HG03060 (cell line): ENCODE measurements around the gene HAUS2.
"Not testable (repeated sequence)": the region's sequence is repeated elsewhere in the genome, so short reads cannot be mapped to it uniquely, and the experiment has no call there.

Source experiments
- ATAC-seq: cut with Tn5 transposase; IDR thresholded peaks from one replicate; pipeline ENCODE4 v1.9.1; 2021; ENCODE audit warnings: low read depth, moderate number of reproducible peaks; ENCODE audit not compliant: unreplicated experiment

The HAUS2 gene

DNA sequence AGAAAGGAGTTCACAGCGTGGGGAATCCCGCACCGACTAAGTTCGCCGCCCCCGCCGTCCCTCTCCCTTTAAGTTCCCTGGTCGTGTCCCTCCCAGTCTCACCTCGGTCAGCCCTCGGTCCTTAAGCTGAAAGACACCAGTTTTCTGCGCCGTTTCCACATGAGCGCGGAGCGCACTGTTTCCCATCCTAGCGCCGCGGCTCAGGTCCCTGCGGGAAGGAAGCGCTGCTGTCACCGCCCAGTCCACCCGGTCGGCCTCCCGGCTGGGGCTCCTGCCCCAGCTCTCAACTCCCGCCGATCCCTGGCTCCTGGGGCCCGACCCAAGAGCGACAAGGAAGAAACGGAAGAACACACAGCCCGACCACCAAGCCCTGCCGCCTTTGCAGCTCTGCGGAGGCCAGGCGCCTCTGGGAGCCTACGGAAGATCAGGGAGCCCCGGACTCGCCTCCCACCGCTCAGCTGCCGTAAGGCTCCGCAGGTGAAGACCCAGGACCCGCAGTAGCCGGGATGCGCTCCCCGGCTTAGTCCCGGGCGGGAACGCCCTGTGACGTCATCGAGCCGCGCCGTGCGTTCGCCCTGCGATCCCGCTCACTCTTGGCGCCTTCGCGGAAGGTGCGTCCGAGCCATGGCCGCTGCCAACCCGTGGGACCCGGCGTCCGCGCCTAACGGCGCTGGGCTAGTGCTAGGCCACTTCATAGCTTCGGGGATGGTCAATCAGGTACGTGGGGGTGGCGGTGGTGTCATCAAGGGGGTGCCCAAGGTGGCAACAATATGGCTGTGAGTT, at the start of gene HAUS2, which contains the start of gene LRRC57:
Gene HAUS2 (plus strand): TSS at position 590 of the 783 bp plus-strand sequence. CDS start 35 bp downstream, at position 625.
Gene LRRC57 (minus strand): TSS at position 545 of the 783 bp plus-strand sequence. CDS start 359 bp downstream, at position 186.
- peak; percentile 60 for ATAC-seq

DNA sequence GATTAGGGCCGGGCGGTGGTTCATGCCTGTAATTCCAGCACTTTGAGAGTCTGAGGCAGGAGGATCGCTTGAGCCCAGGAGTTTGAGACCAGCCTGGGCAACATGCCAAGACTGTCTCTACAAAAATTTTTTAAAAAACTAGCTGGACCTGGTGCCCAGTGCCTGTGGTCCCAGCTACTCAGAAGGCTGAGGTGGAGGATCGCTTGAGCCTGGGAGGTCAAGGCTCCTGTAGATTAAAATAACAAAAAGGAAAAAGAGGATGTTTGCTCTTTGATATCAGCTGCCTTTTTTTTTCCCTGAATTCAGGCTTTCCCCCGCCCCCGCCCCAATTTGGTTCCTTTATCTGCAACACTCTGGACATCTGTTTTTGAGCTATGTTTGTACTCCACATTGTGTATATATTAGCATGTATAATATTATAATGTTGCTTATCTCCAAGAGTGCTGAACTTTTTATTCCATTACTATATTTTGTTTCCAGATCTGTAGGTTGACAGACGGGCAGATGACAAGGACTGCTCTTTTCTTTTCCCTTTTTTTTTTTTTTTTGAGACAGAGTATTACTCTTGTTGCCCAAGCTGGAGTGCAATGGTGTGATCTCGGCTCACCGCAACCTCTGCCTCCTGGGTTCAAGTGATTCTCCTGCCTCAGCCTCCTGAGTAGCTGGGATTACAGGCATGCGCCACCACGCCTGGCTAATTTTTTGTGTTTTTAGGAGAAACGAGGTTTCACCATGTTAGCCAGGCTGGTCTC, 48.6 kb upstream of the HAUS2 start:
- ATAC-seq: no peak

DNA sequence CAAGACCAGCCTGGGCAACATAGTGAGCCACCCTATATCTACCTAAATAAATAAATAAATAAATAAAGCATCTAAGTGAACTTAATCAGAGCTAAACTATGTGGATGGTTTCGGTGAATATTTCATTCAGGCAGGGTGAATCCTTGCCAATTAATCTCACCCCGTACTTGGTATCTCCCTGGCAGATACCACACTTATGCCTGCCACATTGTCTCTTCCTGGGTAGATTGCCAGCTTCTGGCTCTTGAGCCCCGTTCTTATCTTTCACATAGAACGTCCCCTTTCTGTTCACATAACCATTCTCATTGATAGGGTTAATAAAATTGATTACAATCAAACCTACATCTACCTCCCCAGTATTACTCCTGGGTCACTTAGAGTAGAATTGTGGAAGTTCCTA, 46.2 kb upstream of the HAUS2 start:
- ATAC-seq: no peak

DNA sequence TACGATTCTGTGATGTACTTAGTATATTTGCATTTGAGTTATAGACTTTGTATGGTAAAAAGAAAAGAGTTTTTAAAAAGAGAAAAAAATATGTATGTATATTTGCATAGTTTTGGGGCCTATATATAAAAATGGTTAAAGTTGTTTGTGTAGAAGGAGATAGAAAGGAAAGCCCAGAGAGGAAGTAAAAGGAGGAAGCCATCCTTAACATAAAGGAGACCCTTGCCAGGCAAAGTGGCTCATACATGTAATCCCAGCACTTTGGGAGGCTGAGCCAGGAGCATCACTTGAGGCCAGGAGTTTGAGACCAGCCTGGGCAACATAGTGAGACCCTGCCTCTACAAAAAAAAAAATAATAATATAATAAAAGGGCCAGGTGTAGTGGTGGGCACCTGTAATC, 44.8 kb upstream of the HAUS2 start:
- ATAC-seq: no peak

DNA sequence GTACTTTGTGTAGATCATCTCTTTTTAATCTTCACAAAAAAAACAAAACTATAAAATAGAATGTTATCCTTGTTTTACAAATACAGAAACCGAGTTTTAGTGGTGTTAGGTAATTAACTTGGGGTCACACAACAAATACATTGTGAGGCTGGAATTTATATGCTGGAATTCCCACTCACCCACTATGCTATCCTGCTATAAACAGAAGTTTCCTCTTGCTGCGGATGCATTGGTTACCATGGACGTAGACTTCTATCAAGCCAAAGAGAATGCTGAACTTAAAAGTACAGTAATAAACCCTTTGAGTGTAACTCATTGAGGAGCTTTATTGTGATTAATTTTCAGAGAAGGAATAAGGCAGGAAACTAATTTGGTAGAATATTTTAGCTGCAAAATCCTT, 44.0 kb upstream of the HAUS2 start:
- peak; percentile 9 for ATAC-seq

DNA sequence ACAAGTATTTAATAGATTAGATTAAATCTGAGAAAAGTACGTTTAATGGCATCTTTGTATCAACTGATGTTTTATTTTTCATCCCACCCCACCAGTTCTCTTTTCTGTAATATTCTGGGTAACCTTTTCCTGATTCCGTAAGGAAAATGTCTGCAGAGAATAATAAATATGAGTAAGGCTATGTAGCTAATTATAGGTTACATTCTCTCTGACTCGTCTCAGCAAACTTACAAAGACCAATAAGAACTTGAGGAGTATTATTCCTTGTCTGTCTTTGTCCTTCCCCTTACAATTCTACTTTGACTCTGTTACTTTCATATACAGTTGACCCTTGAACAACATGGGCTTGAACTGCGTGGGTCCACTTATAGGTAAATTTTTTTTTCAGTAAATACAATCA, 41.1 kb upstream of the HAUS2 start:
- no peak for ATAC-seq

DNA sequence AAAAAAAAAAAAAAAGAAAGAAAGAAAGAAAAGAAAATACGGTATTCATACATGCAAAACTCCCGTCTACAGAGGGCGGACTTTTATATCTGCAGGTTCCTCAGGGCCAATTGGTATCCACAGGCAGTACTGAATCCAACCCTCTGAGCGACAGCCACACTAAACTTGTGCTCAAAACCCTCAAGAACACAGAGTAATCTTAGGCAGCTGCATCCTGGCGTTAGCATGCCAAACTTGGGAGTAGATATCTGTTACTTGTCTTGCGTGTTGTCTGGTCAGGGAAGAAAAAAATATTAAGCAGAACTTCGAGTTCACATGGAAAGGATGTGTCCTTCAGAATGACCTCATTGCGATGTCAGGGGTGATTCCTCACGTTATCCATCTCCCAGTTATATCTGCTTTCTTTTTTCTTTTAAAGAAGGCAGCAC, 40.4 kb upstream of the HAUS2 start:
- no peak for ATAC-seq

DNA sequence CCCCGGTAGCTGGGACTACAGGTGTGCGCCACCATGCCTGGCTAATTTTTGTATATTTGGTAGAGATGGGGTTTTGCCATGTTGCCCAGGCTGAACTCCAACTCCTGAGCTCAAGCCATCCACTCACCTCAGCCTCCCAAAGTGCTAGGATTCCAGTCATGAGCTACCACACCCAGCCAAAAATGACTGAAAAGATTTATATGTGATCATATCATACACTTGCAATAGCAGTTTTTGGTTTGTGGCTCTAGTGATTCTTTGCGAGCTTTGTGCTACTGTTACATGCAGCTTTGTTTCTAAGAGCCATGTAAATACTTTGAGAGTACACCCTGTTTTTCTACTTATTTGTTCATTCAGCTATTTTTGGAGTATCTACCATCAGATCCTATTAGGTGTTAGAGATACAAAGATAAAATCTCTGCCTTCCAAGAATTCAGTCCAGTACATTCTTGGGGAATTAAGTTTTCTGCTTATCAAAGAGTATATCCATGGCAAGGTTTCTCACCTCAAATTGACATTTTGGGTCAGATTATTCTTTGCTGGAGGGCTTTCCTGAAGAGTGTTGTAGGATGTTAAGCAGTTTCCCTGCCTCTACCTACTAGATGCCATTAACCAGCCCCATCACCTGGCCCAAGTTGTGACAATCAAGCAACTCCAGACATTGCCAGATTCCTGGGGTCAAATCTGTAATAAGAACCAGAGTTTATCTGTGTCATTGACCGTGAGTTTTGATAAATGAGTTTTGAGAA, 38.2 kb upstream of the HAUS2 start:
- ATAC-seq: no peak

DNA sequence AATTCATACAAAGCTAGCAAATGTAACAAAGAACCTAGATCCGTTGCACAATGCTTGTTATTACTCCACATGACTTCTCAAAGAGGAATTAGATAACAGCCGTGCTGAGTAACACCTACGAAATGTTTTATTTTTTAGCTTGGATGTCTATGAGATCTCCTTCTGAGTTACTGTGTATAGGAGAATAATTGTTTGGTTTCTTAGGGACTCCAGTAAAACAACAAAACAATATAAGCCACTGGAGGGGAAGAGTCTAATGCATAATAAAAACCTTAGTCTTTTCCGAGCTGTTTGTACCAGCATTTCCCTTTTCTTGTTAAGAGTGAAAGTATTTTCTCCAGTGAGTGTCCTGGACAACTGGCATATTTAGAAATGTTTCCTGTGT, 37.6 kb upstream of the HAUS2 start:
- ATAC-seq: no peak

DNA sequence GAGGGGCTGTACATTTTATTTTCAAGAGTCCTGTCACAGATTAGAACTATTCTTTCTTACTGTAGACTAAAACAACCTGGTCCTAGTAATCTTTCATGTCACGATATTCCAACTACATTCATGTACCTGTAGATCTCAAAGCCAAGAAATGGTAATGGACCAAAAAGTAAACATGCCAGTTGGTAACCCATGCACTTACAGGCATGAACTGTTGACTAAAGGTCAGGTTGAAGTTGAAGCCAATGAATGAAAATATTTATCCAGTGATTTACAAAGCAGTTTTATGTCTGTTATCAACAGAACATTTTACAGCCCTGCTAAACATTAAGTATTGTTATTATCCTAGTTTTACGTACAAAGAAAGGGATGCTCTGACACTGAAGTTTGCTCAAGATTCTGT, 25.3 kb upstream of the HAUS2 start:
- ATAC-seq: no peak

DNA sequence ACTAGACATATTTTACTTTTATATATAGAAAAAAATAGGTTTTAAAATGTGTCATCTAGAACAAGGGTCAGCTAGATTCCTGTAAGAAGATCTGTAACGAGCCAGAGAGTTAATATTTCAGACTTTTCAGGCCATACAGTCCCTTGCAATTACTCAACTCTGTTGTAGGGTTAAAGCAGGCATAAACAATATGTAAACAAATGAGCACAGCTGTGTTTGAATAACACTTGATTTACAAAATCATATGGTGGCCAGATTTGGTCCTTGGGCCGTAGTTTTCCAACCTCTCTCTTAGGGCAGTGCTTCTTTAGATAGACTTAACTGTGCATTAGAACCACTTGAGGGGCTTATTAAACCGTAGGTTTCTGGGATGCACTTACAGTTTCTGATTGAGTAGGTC, 19.7 kb upstream of the HAUS2 start:
- no peak for ATAC-seq

DNA sequence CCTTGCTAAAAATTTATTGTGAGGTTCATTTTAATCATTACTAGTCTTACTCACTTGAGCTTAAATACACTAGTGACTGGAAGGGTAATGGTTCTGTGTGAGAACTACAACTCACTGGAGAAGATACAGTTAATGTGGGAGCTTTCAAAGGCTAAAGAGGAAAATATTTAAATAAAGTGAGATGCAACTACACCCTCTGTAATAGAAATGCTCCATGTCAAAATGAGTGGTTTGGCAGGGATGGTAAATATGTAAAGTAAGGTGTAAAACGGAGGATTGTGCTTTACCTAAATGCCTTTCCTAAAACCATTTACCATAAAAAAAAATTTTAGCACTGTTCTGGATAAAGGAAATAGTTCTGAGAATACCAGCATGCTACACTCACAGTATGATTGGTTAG, 15.4 kb upstream of the HAUS2 start:
- ATAC-seq: no peak

DNA sequence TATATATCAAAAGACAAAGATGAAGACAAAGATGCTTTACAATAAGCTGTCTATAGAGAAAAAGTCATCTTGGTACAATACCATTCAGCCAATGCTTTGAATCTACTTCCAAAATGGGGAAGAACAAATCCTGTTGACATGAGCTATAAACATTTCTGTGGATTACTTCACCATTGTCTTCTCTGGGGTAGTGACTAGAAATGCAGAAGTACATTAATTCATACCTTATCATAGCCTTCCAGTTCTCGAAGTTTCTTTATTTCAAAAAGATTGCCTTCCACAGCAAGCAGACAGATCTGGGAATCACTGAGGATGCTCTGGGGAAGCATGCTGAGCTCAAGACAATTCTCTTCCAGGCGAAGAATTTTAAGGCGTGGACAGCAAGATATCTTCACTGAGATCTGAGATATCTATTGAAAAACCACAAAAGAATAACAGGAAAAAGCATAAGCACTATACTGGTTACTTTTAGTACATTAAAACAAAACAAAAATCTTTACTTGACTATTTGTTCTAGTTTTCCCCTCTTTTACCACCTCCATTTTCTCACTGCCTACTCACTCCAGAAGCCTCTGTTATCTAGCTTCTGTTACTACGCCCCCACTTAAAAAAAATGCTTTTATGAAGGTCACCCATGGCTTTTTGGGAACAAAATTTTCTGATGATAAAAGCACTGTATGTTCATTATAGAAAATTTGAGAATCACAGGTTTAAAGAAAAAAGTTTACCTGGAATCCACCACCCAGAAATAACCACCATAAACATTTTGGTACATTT, 3.6 kb upstream of the HAUS2 start:
- no peak for ATAC-seq

DNA sequence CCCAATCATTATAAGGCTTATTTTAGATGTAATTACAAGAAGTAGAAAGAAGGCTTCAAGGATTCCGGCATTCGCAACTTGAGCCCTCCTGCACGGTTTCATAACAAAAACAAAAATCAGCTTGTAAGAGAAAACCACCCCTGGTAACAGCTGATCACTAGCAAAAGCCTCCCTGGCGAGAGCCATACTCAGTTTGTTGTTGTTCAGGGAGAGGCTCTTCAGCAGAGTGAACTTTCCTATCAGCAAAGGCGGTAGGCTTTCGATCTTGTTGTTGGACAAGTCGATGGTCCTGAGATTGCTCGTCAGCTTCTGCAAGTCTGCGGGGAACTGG, 755 bp upstream of the HAUS2 start:
- no peak for ATAC-seq

DNA sequence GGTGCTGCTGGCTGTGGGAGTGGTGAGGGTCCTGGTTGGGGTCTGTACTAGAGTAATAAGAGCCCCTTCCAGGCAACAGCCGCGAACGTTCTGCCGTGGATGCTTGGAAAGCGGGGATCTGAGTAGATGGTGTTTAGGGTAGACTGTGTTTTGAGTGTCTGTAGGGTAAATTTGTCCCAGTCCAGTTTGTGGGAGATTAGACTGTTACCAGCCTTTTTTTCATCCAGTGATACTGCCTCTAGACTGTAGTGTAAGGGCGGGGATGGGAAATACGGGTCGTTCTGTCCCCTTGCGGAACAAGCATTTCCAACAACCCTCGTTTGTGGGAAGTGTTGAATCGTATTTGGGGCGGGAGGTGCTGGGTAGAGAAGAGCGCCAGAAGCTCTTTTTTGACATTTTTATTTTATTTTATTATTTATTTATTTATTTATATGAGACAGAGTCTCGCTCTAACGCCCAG, 424 bp downstream of the HAUS2 start:
- ATAC-seq: peak; percentile 8

DNA sequence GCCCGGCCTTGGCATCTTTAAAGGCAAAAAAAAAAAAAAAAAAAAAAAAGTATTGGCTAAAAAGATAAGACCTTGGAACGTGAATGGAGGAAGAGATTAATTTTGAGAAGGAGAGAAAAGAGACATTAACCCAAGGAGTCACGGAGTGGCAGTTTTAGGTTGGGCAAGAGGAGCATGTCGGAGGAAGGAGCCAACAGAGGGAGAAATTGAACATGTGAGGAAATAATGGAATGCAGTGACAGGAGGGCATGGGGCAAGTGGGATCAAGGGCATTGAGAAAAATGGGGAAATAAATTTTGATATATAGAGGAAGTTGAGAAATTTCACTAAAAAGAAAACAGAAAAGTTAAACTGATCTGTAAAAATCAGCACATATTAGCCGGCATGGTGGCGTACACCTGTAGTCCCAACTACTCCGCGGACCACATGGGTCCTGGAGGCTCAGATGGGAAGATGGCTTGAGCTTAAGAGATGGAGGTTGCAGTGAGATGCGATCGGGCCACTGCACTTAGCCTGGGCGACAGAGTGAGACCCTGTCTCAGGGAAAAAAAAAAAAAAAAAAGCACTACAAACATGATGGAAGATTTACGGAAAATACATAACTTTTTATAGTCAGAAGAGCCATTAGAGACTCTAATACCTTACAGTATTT, 1.2 kb downstream of the HAUS2 start:
- no peak for ATAC-seq

DNA sequence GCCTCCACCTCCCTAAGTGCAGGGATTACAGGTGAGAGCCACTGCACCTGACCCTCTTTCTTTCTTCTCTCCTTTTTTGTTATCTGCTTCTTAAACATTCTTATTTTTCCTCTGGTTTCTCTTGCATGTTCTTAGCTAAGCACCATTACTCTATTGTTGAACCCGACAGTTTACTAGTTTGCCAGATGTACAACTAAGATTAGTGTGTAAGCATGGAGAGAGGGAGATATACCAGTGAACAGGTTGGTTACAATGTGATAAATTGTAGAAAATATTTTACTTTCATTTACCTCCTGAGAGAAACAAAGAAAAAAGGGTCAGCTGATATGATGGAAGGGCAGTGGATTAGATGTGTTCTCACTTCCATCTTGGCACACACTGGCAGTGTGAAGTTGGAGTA, 4.9 kb downstream of the HAUS2 start:
- no peak for ATAC-seq

DNA sequence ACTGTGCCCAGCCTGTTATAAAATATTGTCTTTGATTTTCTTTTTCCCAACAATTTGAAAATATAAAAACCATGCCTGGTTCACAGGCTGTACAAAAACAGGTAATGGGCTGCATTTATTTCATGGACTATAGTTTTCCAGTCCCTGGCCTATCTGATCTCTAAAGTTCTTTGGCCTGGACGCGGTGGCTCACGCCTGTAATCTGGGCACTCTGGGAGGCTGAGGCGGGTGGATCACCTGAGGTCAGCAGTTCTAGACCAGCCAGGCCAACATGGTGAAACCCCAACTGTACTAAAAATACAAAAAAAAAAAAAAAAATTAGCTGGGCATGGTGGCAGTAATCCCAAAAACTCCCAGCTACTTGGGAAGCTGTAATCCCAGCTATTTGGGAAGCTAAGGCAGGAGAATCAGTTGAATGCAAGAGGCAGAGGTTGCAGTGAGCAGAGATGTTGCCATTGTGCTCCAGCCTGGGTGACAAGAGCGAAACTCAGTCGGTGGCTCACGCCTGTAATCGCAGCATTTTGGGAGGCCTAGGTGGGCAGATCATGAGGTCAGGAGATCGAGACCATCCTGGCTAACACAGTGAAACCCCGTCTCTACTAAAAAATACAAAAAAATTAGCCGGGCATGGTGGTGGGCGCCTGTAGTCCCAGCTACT, 8.0 kb downstream of the HAUS2 start:
- not testable (repeated sequence) for ATAC-seq

DNA sequence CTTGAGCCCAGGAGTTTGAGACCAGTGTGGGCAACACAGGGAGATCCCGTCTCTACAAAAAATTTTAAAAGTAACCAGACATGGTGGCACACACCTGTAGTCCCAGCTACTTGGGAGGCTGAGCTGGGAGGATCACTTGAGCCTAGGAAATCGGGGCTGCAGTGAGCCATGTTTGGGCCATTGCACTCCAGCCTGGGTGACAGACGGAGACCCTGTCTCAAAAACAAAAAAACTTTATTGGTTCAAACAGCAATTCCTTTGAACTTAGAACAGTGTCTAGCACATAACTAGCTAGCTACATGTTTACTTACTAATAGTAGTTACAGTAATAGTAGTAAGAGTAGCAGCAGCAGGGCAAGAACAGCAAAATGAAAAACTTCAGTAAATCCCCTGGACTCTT, 10.1 kb downstream of the HAUS2 start:
- no peak for ATAC-seq
